ENCODE results near the gene LASP1NB.

LASP1NB gene

DNA sequence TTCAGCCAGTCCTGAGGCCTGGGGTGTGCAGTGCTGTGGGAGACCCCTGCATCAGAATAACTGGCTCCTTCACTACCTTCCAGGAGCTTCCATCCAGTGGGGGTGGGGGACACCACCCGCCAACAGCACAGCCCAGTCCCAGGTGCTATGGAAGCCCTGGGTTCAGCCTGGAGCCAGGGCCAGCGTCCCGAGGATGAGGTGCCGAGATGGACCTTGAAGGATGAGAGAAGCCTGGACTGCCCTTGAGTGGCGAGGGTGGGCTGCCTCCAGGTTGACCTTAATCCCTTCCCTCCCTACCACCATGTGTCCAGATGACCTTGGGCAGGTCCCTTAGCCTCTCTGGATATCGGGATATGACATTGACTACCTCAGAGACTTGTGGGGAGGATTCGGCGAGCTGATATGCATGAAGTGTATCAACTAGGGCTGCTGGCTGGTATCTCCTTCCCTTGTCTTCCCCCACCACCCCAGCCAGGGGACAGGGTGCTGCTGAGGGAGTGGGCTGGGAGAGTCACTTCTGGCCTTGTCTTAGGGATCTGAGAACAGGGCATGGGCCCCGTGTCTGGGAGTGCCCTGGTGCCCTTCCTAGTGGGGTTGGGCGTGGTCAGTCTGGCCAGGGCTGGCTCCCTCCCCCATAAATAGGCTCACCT, 14.2 kb upstream of the LASP1NB start:
- H3K23me2 ChIP-seq (ENCODE audit: low read depth, low read length) = no peaks in the 10 kb centered on the region
- no peak overlapping the region for H2BK120ac ChIP-seq (replicated peaks; ENCODE audit: low read depth, low read length)
- no peak overlapping the region for H3K9ac ChIP-seq (replicated peaks in 1 of 4; ENCODE audit: extremely low read depth in 1 of 4, low read depth in 3 of 4, low read length in 3 of 4)
- no peak overlapping the region for H2BK15ac ChIP-seq (ENCODE audit: low read length)
- no peak overlapping the region for H3K4me2 ChIP-seq (ENCODE audit: insufficient read depth in 1 of 2, low read depth in 2 of 2, low read length in 2 of 2)
- H4K5ac ChIP-seq (ENCODE audit: insufficient read length, low read depth, low read length) = no peak overlapping the region
- no peaks in the 10 kb centered on the region for H3K27me3 ChIP-seq (replicated peaks in 1 of 4; ENCODE audit: control insufficient read depth in 3 of 4, extremely low read depth in 1 of 4, insufficient read depth in 3 of 4, low read length in 3 of 4)
- peaks cover 7% of the 10 kb centered on the region for H3K79me1 ChIP-seq (ENCODE audit: low read depth, low read length)
- no peak overlapping the region for H3K56ac ChIP-seq (replicated peaks; ENCODE audit: insufficient read length, low read depth, low read length)
- H2BK20ac ChIP-seq (ENCODE audit: low read length) = no peak overlapping the region
- H2AFZ ChIP-seq (ENCODE audit: low read length) = no peak overlapping the region
- CTCF ChIA-PET (ENCODE audit: partially characterized antibody) = interaction anchor here (0.6 to 5.3 kb wide), 6 partner anchors 11 to 48 kb away, joined by 3 to 36 read pairs (median 4); partner anchors contain the start of genes LASP1 and LASP1NB
- no peak overlapping the region for H4K8ac ChIP-seq (ENCODE audit: extremely low read depth, insufficient read depth, low read length)
- H4K91ac ChIP-seq (replicated peaks; ENCODE audit: insufficient read length, low read length) = no peak overlapping the region
- no peak overlapping the region for H3K4ac ChIP-seq (replicated peaks; ENCODE audit: insufficient read length, low read depth, low read length)
- FAIRE-seq (no peak), DNase-seq (ENCODE audit: low read depth in 1 of 2, low spot score in 2 of 2) (no peak)
- no peaks in the 10 kb centered on the region for H3K9me3 ChIP-seq (ENCODE audit: insufficient read depth in 2 of 2, low read depth in 1 of 2, low read length in 1 of 2)
- 96% methylated on average over 10 of the region's 10 CpGs; no CpG with 5 or more reads in 1 of the 2 experiments for WGBS, 2 experiments (ENCODE audit: extremely low coverage in 1 of 2, insufficient coverage in 1 of 2, insufficient read length in 1 of 2, insufficient replicate concordance in 2 of 2, low coverage in 1 of 2, low lambda C conversion rate in 2 of 2, missing lambda C conversion rate in 1 of 2)
- H3K36me3 ChIP-seq (ENCODE audit: control insufficient read depth in 2 of 4, insufficient read depth in 4 of 4, low read length in 3 of 4) = peaks cover 0 to 20% (median 16%) of the 10 kb centered on the region in 4 experiments; a peak in 6 of 8 replicates
- H2BK12ac ChIP-seq (ENCODE audit: low read depth, low read length) = no peak overlapping the region
- H3K23ac ChIP-seq (ENCODE audit: insufficient read length) = no peak overlapping the region
- H4K20me1 ChIP-seq (replicated peaks in 1 of 2; ENCODE audit: control insufficient read depth in 1 of 2, insufficient read depth in 2 of 2, low read length in 2 of 2) = peaks cover 5 to 14% of the 10 kb centered on the region in 2 experiments
- H3K79me2 ChIP-seq (ENCODE audit: control insufficient read depth in 1 of 2, insufficient read depth in 2 of 2, low read length in 2 of 2) = peaks cover 0 to 6% of the 10 kb centered on the region in 2 experiments; a peak in 1 of 4 replicates
- no peak overlapping the region for H3K18ac ChIP-seq (ENCODE audit: extremely low read depth, low read length)
- H3K27ac ChIP-seq (ENCODE audit: low read depth, low read length) = no peak overlapping the region
- POLR2A ChIA-PET (ENCODE audit: partially characterized antibody) = interaction anchor here (0.6 to 6.1 kb wide), 4 partner anchors 10 to 58 kb away, joined by 3 to 50 read pairs (median 4); partner anchors contain the start of genes LASP1NB and RPL23
- H2BK5ac ChIP-seq (ENCODE audit: low read depth, low read length) = no peak overlapping the region
- no peak overlapping the region for H3K4me3 ChIP-seq (ENCODE audit: extremely low read depth in 1 of 4, insufficient read depth in 2 of 4, low read depth in 3 of 4, low read length in 4 of 4)
- H3K4me1 ChIP-seq (replicated peaks in 1 of 4; ENCODE audit: control insufficient read depth in 3 of 4, insufficient read depth in 4 of 4, low read length in 3 of 4) = peaks cover 0 to 11% (median 5%) of the 10 kb centered on the region in 4 experiments; a peak in 4 of 7 replicates
- no peak overlapping the region for H3K14ac ChIP-seq (ENCODE audit: insufficient read length)
- no peak overlapping the region for H2AK5ac ChIP-seq (ENCODE audit: low read depth, low read length)
- TF ChIP-seq TCF12 (IDR thresholded peaks at IDR 0.05; ENCODE audit: low read depth, low read length) (no peak), ATF2 (IDR thresholded peaks at IDR 0.05; ENCODE audit: low read length) (no peak), PHF8 (conservative IDR thresholded peaks at IDR 0.05; ENCODE audit: low read depth, low read length) (no peak), KDM4A (IDR thresholded peaks at IDR 0.05; ENCODE audit: low read depth, low read length, severe bottlenecking) (no peak), CBX5 (IDR thresholded peaks at IDR 0.05; ENCODE audit: low read depth, low read length) (no peak), BACH1 (IDR thresholded peaks at IDR 0.05; ENCODE audit: low read length) (no peak)
- TF ChIP-seq, protein P1, sequence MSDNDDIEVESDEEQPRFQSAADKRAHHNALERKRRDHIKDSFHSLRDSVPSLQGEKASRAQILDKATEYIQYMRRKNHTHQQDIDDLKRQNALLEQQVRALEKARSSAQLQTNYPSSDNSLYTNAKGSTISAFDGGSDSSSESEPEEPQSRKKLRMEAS (IDR thresholded peaks at IDR 0.05) = no peak
- TF ChIP-seq, protein P2, sequence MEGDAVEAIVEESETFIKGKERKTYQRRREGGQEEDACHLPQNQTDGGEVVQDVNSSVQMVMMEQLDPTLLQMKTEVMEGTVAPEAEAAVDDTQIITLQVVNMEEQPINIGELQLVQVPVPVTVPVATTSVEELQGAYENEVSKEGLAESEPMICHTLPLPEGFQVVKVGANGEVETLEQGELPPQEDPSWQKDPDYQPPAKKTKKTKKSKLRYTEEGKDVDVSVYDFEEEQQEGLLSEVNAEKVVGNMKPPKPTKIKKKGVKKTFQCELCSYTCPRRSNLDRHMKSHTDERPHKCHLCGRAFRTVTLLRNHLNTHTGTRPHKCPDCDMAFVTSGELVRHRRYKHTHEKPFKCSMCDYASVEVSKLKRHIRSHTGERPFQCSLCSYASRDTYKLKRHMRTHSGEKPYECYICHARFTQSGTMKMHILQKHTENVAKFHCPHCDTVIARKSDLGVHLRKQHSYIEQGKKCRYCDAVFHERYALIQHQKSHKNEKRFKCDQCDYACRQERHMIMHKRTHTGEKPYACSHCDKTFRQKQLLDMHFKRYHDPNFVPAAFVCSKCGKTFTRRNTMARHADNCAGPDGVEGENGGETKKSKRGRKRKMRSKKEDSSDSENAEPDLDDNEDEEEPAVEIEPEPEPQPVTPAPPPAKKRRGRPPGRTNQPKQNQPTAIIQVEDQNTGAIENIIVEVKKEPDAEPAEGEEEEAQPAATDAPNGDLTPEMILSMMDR (IDR thresholded peaks at IDR 0.05; ENCODE audit: control extremely low read depth in 1 of 3, insufficient read depth in 1 of 3, low read depth in 1 of 3, low read length in 3 of 3) = no peak
